ENCODE measurements around the gene CDK14. TPM values are rescaled to one million over a fixed set of nuclear protein-coding genes. Genes with fewer than 3 reads are reported as not detected.

The CDK14 gene
- total and polyA plus RNA-seq, 2 of the 8 experiments (the other 6 are each of a cell fraction or from before 2014, with no cell fraction given), result 5.5 to 47.3 TPM

DNA sequence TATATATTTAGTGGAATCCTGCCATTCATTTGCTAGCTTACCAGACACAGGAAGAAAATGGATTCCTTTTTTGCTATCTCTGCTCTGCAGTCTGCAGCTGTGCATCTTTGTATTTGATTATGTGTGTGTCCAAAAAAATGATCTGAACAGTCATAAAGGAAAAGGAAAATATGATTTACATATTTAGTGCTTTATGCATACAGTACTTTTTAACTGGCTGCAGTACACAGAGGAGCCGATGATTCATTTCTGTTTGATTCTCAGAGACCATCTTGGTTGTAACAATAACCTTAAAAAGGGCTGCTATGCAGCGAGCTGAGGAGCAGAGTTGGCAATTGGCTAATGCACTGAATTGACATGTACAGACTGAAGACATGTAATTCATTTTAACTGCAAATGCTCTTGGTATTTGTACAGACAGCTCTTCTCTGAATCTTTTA, 516.8 kb downstream of the CDK14 start:
- no peak overlapping the region for H2BK12ac ChIP-seq (ENCODE audit: low read depth, low read length)
- no peak overlapping the region for H4K5ac ChIP-seq (ENCODE audit: insufficient read length, low read depth, low read length)
- no peak overlapping the region for H3K14ac ChIP-seq (ENCODE audit: insufficient read length)
- no peak overlapping the region for H4K8ac ChIP-seq (ENCODE audit: extremely low read depth, insufficient read depth, low read length)
- no peak overlapping the region for H3K9ac ChIP-seq (replicated peaks in 1 of 4; ENCODE audit: extremely low read depth in 1 of 4, low read depth in 3 of 4, low read length in 3 of 4)
- TF ChIP-seq FOSL1 (IDR thresholded peaks at IDR 0.05; ENCODE audit: insufficient read depth, low read depth, low read length) (no peak), POLR2AphosphoS5 (IDR thresholded peaks at IDR 0.05; ENCODE audit: low read depth, low read length) (no peak), PHF8 (conservative IDR thresholded peaks at IDR 0.05; ENCODE audit: low read depth, low read length) (no peak), SP1 (IDR thresholded peaks at IDR 0.05; ENCODE audit: low read depth, low read length) (no peak), EGR1 (IDR thresholded peaks at IDR 0.05; ENCODE audit: borderline replicate concordance, low read depth, low read length) (no peak), CREB1 (IDR thresholded peaks at IDR 0.05) (no peak), SIN3A (conservative IDR thresholded peaks at IDR 0.05 in 1 of 2, IDR thresholded peaks at IDR 0.05 in 1 of 2; ENCODE audit: low read depth in 1 of 2, low read length in 2 of 2) (no peak), RXRA (IDR thresholded peaks at IDR 0.05; ENCODE audit: insufficient read depth, low read depth, low read length) (no peak)
- ChIA-PET CTCF (ENCODE audit: partially characterized antibody) (interaction anchor here (0.6 to 1.5 kb wide), 2 partner anchors 30 to 365 kb away, joined by 3 to 5 read pairs; no protein-coding TSS in a partner anchor), POLR2A (ENCODE audit: partially characterized antibody) (interaction anchor here (0.6 kb wide), 1 partner anchor 144 kb away, joined by 5 read pairs; no protein-coding TSS in a partner anchor)
- no peak overlapping the region for H2BK5ac ChIP-seq (ENCODE audit: low read depth, low read length)
- H3K36me3 ChIP-seq (ENCODE audit: control insufficient read depth in 2 of 4, insufficient read depth in 4 of 4, low read length in 3 of 4), result no peaks in the 10 kb centered on the region
- H2BK120ac ChIP-seq (replicated peaks; ENCODE audit: low read depth, low read length), result no peak overlapping the region
- no peak overlapping the region for H2BK15ac ChIP-seq (ENCODE audit: low read length)
- H3K18ac ChIP-seq (ENCODE audit: extremely low read depth, low read length), result no peak overlapping the region
- no peaks in the 10 kb centered on the region for H3K23me2 ChIP-seq (ENCODE audit: low read depth, low read length)
- H3K23ac ChIP-seq (ENCODE audit: insufficient read length), result no peak overlapping the region
- H2BK20ac ChIP-seq (ENCODE audit: low read length), result no peak overlapping the region
- no peak overlapping the region for H3K27ac ChIP-seq (ENCODE audit: low read depth, low read length)
- no peak overlapping the region for H3K4ac ChIP-seq (replicated peaks; ENCODE audit: insufficient read length, low read depth, low read length)
- H3K4me2 ChIP-seq (ENCODE audit: insufficient read depth in 1 of 2, low read depth in 2 of 2, low read length in 2 of 2), result no peak overlapping the region
- H3K79me1 ChIP-seq (ENCODE audit: low read depth, low read length), result no peaks in the 10 kb centered on the region
- H4K20me1 ChIP-seq (replicated peaks in 1 of 2; ENCODE audit: control insufficient read depth in 1 of 2, insufficient read depth in 2 of 2, low read length in 2 of 2), result no peaks in the 10 kb centered on the region
- H3K4me3 ChIP-seq (ENCODE audit: extremely low read depth in 1 of 4, insufficient read depth in 2 of 4, low read depth in 3 of 4, low read length in 4 of 4), result no peak overlapping the region
- FAIRE-seq (no peak), DNase-seq (ENCODE audit: low read depth in 1 of 2, low spot score in 2 of 2) (no peak)
- H2AFZ ChIP-seq (ENCODE audit: low read length), result no peak overlapping the region
- no peaks in the 10 kb centered on the region for H3K79me2 ChIP-seq (ENCODE audit: control insufficient read depth in 1 of 2, insufficient read depth in 2 of 2, low read length in 2 of 2)
- H3K9me3 ChIP-seq (ENCODE audit: insufficient read depth in 2 of 2, low read depth in 1 of 2, low read length in 1 of 2), result no peaks in the 10 kb centered on the region
- H4K91ac ChIP-seq (replicated peaks; ENCODE audit: insufficient read length, low read length), result no peak overlapping the region
- no peak overlapping the region for H3K56ac ChIP-seq (replicated peaks; ENCODE audit: insufficient read length, low read depth, low read length)
- 93% methylated on average over 2 of the region's 2 CpGs; no CpG with 5 or more reads in 1 of the 2 experiments for WGBS, 2 experiments (ENCODE audit: extremely low coverage in 1 of 2, insufficient coverage in 1 of 2, insufficient read length in 1 of 2, insufficient replicate concordance in 2 of 2, low coverage in 1 of 2, low lambda C conversion rate in 2 of 2, missing lambda C conversion rate in 1 of 2)
- no peaks in the 10 kb centered on the region for H3K27me3 ChIP-seq (replicated peaks in 1 of 4; ENCODE audit: control insufficient read depth in 3 of 4, extremely low read depth in 1 of 4, insufficient read depth in 3 of 4, low read length in 3 of 4)
- no peaks in the 10 kb centered on the region for H3K4me1 ChIP-seq (replicated peaks in 1 of 4; ENCODE audit: control insufficient read depth in 3 of 4, insufficient read depth in 4 of 4, low read length in 3 of 4)
- H2AK5ac ChIP-seq (ENCODE audit: low read depth, low read length), result no peak overlapping the region
